Hepatocyte (in vitro differentiated cells): ENCODE measurements around the gene CLDN11. TPM values are rescaled to one million over a fixed set of nuclear protein-coding genes. Genes with fewer than 3 reads are reported as not detected.

Experiments used
- DNase-seq: peaks from one replicate; pipeline ENCODE4 v3.0.0-alpha.2; 2016; ENCODE audit warnings: low spot score
- H2AFZ ChIP-seq: fragments of 200-600 bp; sonication (generic); 2 replicates; pipeline ENCODE4 v1.6.0; 2016; ENCODE audit warnings: antibody characterized with exemption, mild to moderate bottlenecking
- H3K27ac ChIP-seq: fragments of 200-600 bp; sonication (generic); 2 replicates; pipeline ENCODE4 v1.5.1; 2016; ENCODE audit warnings: mild to moderate bottlenecking
- H3K27me3 ChIP-seq: fragments of 200-600 bp; sonication (generic); 2 replicates; pipeline ENCODE4 v1.6.1; 2016
- H3K36me3 ChIP-seq: fragments of 200-600 bp; sonication (generic); replicated peaks from 2 replicates; pipeline ENCODE4 v1.5.1; 2016; ENCODE audit warnings: low read depth; ENCODE audit not compliant: insufficient read depth
- H3K4me1 ChIP-seq: fragments of 200-600 bp; sonication (generic); 2 replicates; pipeline ENCODE4 v1.5.1; 2016; ENCODE audit warnings: mild to moderate bottlenecking, moderate library complexity; ENCODE audit not compliant: insufficient read depth
- H3K4me2 ChIP-seq: fragments of 200-600 bp; sonication (generic); 2 replicates; pipeline ENCODE4 v1.6.0; 2016
- H3K4me3 ChIP-seq: fragments of 200-600 bp; sonication (generic); 2 replicates; pipeline ENCODE4 v1.5.1; 2016; ENCODE audit warnings: mild to moderate bottlenecking
- H3K79me2 ChIP-seq: fragments of 200-600 bp; sonication (generic); 2 replicates; pipeline ENCODE4 v1.6.0; 2017; ENCODE audit warnings: mild to moderate bottlenecking
- H3K9me2 ChIP-seq: fragments of 200-600 bp; sonication (generic); replicated peaks from 2 replicates; pipeline ENCODE4 v1.6.0; 2017; ENCODE audit warnings: mild to moderate bottlenecking; ENCODE audit not compliant: insufficient read depth
- H3K9me3 ChIP-seq: fragments of 200-600 bp; sonication (generic); 2 replicates; pipeline ENCODE4 v1.5.1; 2016; ENCODE audit warnings: low read depth, mild to moderate bottlenecking
- H4K20me1 ChIP-seq: fragments of 200-600 bp; sonication (generic); 2 replicates; pipeline ENCODE4 v1.6.0; 2016; ENCODE audit warnings: mild to moderate bottlenecking; ENCODE audit not compliant: insufficient read depth, poor library complexity, severe bottlenecking
- EZH2 ChIP-seq: fragments of 200-600 bp; sonication (generic); IDR thresholded peaks from 2 replicates; pipeline ENCODE4 v1.6.1; 2016; ENCODE audit warnings: antibody characterized with exemption, mild to moderate bottlenecking, borderline replicate concordance
- EZH2phosphoT487 ChIP-seq: fragments of 200-600 bp; sonication (generic); IDR thresholded peaks from one replicate; pipeline ENCODE4 v1.6.1; 2018; ENCODE audit warnings: antibody characterized with exemption, mild to moderate bottlenecking, low read depth, moderate library complexity; ENCODE audit not compliant: unreplicated experiment, severe bottlenecking
- WGBS: methylation state at CpG from one replicate; pipeline ENCODE4 v1.1.6; 2016; ENCODE audit warnings: low lambda C conversion rate; ENCODE audit errors: missing lambda C conversion rate; 5-methylcytosine and 5-hydroxymethylcytosine counted together
- polyA plus RNA-seq: library from polyadenylated mRNA; unstranded; fragments of >200 nt; fragmentation: Nextera tagmentation; extraction: Ambion mirVana; gene quantifications from 2 replicates; pipeline ENCODE4 v1.2.1, GENCODE V29; 2016
- total RNA-seq: library from RNA; depleted of rRNA; stranded (reverse); fragments of >200 nt; gene quantifications from 2 replicates; pipeline ENCODE4 v1.2.3, GENCODE V29; 2014
- TF ChIP-seq, protein P1 (sequence below): fragments of 200-600 bp; sonication (generic); IDR thresholded peaks from 2 replicates; pipeline ENCODE4 v1.5.1; 2016; ENCODE audit warnings: antibody characterized with exemption, mild to moderate bottlenecking; ENCODE audit not compliant: poor library complexity

The CLDN11 gene
- total RNA-seq (21.9 and 29.5 TPM in 2 replicates), polyA plus RNA-seq (6.1 and 7.7 TPM in 2 replicates)

DNA sequence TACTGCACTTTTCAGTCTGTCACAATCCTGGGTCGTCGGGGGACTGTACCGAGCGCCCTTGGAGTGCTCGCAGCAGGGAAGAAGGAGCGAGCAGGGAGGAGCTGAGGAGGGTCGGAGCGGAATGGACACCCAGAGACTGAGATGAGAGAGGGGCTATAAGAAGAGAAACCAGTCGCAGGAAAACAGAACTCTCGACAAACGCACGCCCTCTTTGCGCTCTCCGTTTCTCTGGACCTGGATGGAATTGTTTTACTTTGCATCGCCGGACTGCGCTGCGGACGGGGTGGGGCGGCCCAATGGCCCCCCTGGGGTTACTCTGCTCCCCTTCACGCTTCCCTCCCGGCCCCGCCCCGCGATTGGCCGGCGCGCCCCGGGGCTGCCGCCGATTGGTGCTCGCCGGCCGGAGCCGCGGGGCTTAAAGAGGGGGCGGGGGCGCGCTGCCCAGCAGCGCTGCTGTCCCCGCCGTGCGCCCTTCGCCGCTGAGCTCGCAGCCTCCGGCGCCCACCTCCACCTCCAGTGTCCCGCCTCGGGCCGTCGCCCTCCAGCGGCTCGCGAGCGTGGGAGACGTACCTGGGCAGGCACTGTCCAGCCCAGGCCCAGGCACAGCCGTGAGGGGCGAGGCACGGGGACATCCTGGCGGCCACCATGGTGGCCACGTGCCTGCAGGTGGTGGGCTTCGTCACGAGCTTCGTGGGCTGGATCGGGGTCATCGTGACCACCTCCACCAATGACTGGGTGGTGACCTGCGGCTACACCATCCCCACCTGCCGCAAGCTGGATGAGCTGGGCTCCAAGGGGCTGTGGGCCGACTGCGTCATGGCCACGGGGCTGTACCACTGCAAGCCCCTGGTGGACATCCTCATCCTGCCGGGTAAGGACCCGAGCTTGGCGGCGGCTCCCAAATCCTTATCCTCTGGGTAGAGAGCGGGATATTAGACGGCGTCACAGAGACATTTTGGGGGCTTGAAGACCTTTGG lies at the start of gene CLDN11:
Gene CLDN11 (plus strand): TSS at position 447 of the 977 bp plus-strand sequence. CDS start 199 bp downstream, at position 646.
- WGBS: 10% methylated on average over 48 of the region's 79 CpGs
- DNase-seq: peak; percentile 53

DNA sequence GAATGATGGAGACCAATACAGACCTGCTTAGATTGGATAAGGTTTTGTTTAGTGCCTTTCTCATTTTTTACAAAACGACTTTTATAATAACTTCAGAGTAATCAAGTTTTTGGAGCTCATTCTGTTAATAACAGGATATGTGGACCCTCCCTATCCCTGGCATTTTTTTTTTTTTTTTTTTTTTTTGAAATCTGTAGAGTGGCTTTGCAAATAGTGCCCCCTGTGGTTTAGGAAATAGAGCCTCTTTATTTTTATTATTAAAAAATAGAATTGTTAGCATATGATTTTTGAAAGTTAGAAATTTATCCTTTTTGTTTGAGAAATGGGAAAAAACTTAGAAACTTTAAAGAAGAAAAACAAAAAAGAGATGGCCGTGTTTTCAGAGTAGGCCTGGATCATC lies 49.7 kb upstream of the CLDN11 start:
- Histone ChIP-seq H3K9me3 (no peaks in the 10 kb centered on the region), H3K27me3 (no peaks in the 10 kb centered on the region), H3K4me1 (no peaks in the 10 kb centered on the region), H3K27ac (no peak overlapping the region), H3K4me3 (no peak overlapping the region), H3K4me2 (no peak overlapping the region), H3K36me3 (no peaks in the 10 kb centered on the region), H3K9me2 (no peaks in the 10 kb centered on the region), H2AFZ (no peak overlapping the region), H4K20me1 (peaks cover 54% of the 10 kb centered on the region), H3K79me2 (peaks cover 98% of the 10 kb centered on the region)
- 89% methylated on average over 2 of the region's 2 CpGs for WGBS
- no peak for DNase-seq
- TF ChIP-seq EZH2phosphoT487 (no peak), EZH2 (no peak)
- TF ChIP-seq, protein P1, sequence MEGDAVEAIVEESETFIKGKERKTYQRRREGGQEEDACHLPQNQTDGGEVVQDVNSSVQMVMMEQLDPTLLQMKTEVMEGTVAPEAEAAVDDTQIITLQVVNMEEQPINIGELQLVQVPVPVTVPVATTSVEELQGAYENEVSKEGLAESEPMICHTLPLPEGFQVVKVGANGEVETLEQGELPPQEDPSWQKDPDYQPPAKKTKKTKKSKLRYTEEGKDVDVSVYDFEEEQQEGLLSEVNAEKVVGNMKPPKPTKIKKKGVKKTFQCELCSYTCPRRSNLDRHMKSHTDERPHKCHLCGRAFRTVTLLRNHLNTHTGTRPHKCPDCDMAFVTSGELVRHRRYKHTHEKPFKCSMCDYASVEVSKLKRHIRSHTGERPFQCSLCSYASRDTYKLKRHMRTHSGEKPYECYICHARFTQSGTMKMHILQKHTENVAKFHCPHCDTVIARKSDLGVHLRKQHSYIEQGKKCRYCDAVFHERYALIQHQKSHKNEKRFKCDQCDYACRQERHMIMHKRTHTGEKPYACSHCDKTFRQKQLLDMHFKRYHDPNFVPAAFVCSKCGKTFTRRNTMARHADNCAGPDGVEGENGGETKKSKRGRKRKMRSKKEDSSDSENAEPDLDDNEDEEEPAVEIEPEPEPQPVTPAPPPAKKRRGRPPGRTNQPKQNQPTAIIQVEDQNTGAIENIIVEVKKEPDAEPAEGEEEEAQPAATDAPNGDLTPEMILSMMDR: peak; percentile 23

More for the DNA sequence above, at the start of gene CLDN11:
- H3K4me1 ChIP-seq: peaks cover 14% of the 10 kb centered on the region
- TF ChIP-seq EZH2phosphoT487: no peak
- no peak for TF ChIP-seq EZH2
- TF ChIP-seq, protein P1: no peak
- H3K4me3 ChIP-seq: peak within 1 kb of the TSS; percentile 52
- no peaks in the 10 kb centered on the region for H3K9me3 ChIP-seq
- no peaks in the 10 kb centered on the region for H3K9me2 ChIP-seq
- no peaks in the 10 kb centered on the region for H3K79me2 ChIP-seq
- H3K4me2 ChIP-seq: peak within 1 kb of the TSS; percentile 89
- H4K20me1 ChIP-seq: no peaks in the 10 kb centered on the region
- peak within 1 kb of the TSS; percentile 67 for H2AFZ ChIP-seq
- H3K27ac ChIP-seq: peak within 1 kb of the TSS; percentile 2
- peaks cover 29% of the 10 kb centered on the region for H3K27me3 ChIP-seq
- no peaks in the 10 kb centered on the region for H3K36me3 ChIP-seq

DNA sequence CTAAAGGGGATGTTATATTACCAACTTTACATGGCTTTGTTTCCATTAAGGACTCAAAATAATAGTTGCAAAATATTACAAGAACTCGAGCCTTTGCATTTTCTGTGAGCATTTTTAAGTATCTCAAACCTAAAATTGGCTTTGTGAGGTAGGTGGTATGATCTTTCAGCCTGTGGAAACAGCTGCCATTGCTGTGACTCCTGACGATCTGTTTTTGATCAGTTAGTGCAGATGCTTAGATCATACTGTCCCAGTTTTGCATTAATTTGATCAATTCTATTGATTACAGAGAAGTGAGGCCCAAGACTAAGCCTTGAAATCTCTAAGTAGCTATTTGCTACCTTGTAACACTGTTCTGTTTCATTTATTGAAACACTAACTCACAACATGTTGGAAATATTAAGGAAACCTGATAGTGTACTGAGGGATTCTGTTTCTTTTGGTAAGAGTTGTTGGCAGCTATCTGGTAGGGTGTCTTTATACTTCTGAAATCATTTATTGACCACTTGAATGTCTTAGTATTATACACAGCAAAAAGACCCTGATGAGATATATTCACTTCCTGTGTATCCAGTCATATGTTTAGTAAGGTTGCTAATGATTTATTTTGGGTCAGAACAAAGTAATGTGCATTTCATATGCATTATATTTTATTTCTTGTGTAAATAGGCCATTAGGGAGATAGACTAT lies 46.3 kb upstream of the CLDN11 start:
- Histone ChIP-seq H3K27ac (no peak overlapping the region), H3K9me2 (no peaks in the 10 kb centered on the region), H2AFZ (no peak overlapping the region), H3K79me2 (peaks cover 98% of the 10 kb centered on the region), H3K4me2 (no peak overlapping the region), H3K36me3 (no peaks in the 10 kb centered on the region), H3K4me3 (no peak overlapping the region), H3K4me1 (no peaks in the 10 kb centered on the region), H3K9me3 (no peaks in the 10 kb centered on the region), H3K27me3 (no peaks in the 10 kb centered on the region), H4K20me1 (peaks cover 75% of the 10 kb centered on the region)
- 66% methylated on average over 2 of the region's 2 CpGs for WGBS
- no peak for TF ChIP-seq EZH2
- no peak for TF ChIP-seq EZH2phosphoT487
- DNase-seq: no peak

DNA sequence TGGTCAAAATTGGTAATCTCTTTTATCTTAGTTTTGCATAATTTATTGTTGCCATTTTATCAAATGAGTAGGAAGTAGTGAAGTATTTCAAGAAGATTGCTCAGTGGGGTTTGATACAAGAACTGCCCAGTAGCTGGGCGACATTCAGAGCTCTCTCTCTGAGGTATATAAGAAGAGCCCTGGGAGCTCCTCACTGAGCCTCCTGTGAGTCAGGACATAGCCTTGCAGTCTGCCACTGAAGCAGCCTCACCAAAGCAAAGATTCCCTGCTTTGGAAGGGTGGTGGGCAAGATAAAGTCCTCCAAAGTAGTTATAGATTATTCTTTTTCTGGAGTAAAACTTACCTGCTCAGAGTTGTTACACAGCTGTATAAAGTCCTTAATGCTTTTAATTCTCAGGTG lies 35.1 kb upstream of the CLDN11 start:
- H3K4me2 ChIP-seq: no peak overlapping the region
- no peaks in the 10 kb centered on the region for H3K36me3 ChIP-seq
- no peaks in the 10 kb centered on the region for H3K27me3 ChIP-seq
- H2AFZ ChIP-seq: no peak overlapping the region
- DNase-seq: no peak
- TF ChIP-seq EZH2 (no peak), EZH2phosphoT487 (no peak)
- TF ChIP-seq, protein P1: no peak
- no peak overlapping the region for H3K27ac ChIP-seq
- no peaks in the 10 kb centered on the region for H3K4me1 ChIP-seq
- H4K20me1 ChIP-seq: peaks cover 18% of the 10 kb centered on the region
- no peak overlapping the region for H3K4me3 ChIP-seq
- H3K9me2 ChIP-seq: no peaks in the 10 kb centered on the region
- WGBS: 92% methylated on average over 1 of the region's 1 CpG
- no peaks in the 10 kb centered on the region for H3K9me3 ChIP-seq
- peaks cover 73% of the 10 kb centered on the region for H3K79me2 ChIP-seq
